ENCODE results near the gene ITPRID1.

The ITPRID1 gene

GRCh38 chr7:31490796-31491314 lies 23.0 kb upstream of the ITPRID1 start:
- Mint-ChIP-seq H3K4me1 (ENCODE audit: low read depth in 2 of 2) (no peaks in the 10 kb centered on the region), H3K36me3 (ENCODE audit: insufficient read depth) (no peaks in the 10 kb centered on the region), H3K27ac (no peak overlapping the region), H3K4me3 (no peak overlapping the region), H3K9me3 (peaks cover 6 to 10% of the 10 kb centered on the region in 2 donors), H3K27me3 (no peaks in the 10 kb centered on the region)
- DNase-seq: no peak
- ATAC-seq (replicated peaks): no peak

- no peak overlapping the region for H3K4me3 Mint-ChIP-seq
- no peak for DNase-seq
- no peak overlapping the region for H3K27ac Mint-ChIP-seq
- no peak for ATAC-seq (replicated peaks)
- no peaks in the 10 kb centered on the region for H3K36me3 Mint-ChIP-seq (ENCODE audit: insufficient read depth)
- no peaks in the 10 kb centered on the region for H3K4me1 Mint-ChIP-seq (ENCODE audit: low read depth in 2 of 2)
- H3K27me3 Mint-ChIP-seq: no peaks in the 10 kb centered on the region
- peaks cover 2 to 8% of the 10 kb centered on the region in 2 donors for H3K9me3 Mint-ChIP-seq
Observed at GRCh38 chr7:31492086-31492485, 21.8 kb upstream of the ITPRID1 start.

- no peaks in the 10 kb centered on the region for H3K27me3 Mint-ChIP-seq
- H3K4me1 Mint-ChIP-seq (ENCODE audit: low read depth in 2 of 2): no peaks in the 10 kb centered on the region
- H3K27ac Mint-ChIP-seq: no peak overlapping the region
- DNase-seq (no peak), ATAC-seq (replicated peaks) (no peak)
- peaks cover 3 to 7% of the 10 kb centered on the region in 2 donors for H3K9me3 Mint-ChIP-seq
- H3K36me3 Mint-ChIP-seq (ENCODE audit: insufficient read depth): no peaks in the 10 kb centered on the region
- no peak overlapping the region for H3K4me3 Mint-ChIP-seq
Observed at GRCh38 chr7:31493714-31494181, 20.1 kb upstream of the ITPRID1 start.

- no peak overlapping the region for H3K4me3 Mint-ChIP-seq
- ATAC-seq (replicated peaks) (no peak), DNase-seq (no peak)
- H3K36me3 Mint-ChIP-seq (ENCODE audit: insufficient read depth): no peaks in the 10 kb centered on the region
- no peaks in the 10 kb centered on the region for H3K4me1 Mint-ChIP-seq (ENCODE audit: low read depth in 2 of 2)
- H3K27ac Mint-ChIP-seq: no peak overlapping the region
- no peaks in the 10 kb centered on the region for H3K27me3 Mint-ChIP-seq
- H3K9me3 Mint-ChIP-seq: peaks cover 5 to 11% of the 10 kb centered on the region in 2 donors
Observed at GRCh38 chr7:31494421-31494820, 19.5 kb upstream of the ITPRID1 start.

- Mint-ChIP-seq H3K27ac (no peak overlapping the region), H3K9me3 (peaks cover 5 to 15% of the 10 kb centered on the region in 2 donors), H3K4me3 (no peak overlapping the region), H3K36me3 (ENCODE audit: insufficient read depth) (no peaks in the 10 kb centered on the region), H3K4me1 (ENCODE audit: low read depth in 2 of 2) (no peaks in the 10 kb centered on the region), H3K27me3 (no peaks in the 10 kb centered on the region)
- no peak for ATAC-seq (replicated peaks)
- DNase-seq: no peak
Observed at GRCh38 chr7:31495653-31496052, 18.2 kb upstream of the ITPRID1 start.

- no peak overlapping the region for H3K27ac Mint-ChIP-seq
- H3K27me3 Mint-ChIP-seq: no peaks in the 10 kb centered on the region
- no peaks in the 10 kb centered on the region for H3K4me1 Mint-ChIP-seq (ENCODE audit: low read depth in 2 of 2)
- no peak overlapping the region for H3K4me3 Mint-ChIP-seq
- no peak for ATAC-seq (replicated peaks)
- H3K9me3 Mint-ChIP-seq: peaks cover 5 to 15% of the 10 kb centered on the region in 2 donors
- H3K36me3 Mint-ChIP-seq (ENCODE audit: insufficient read depth): no peaks in the 10 kb centered on the region
- no peak for DNase-seq
Observed at GRCh38 chr7:31497516-31497915, 16.4 kb upstream of the ITPRID1 start.

- ATAC-seq (replicated peaks): no peak
Observed at GRCh38 chr7:31500656-31501055, 13.2 kb upstream of the ITPRID1 start.

GRCh38 chr7:31508823-31509222 lies 5.1 kb upstream of the ITPRID1 start:
- H3K9me3 Mint-ChIP-seq: peaks cover 10 to 25% of the 10 kb centered on the region in 2 donors
- no peaks in the 10 kb centered on the region for H3K27me3 Mint-ChIP-seq
- H3K36me3 Mint-ChIP-seq (ENCODE audit: insufficient read depth): no peaks in the 10 kb centered on the region
- no peak for DNase-seq
- ATAC-seq (replicated peaks): no peak
- no peak overlapping the region for H3K27ac Mint-ChIP-seq
- H3K4me1 Mint-ChIP-seq (ENCODE audit: low read depth in 2 of 2): no peaks in the 10 kb centered on the region
- no peak overlapping the region for H3K4me3 Mint-ChIP-seq

More at GRCh38 chr7:31500656-31501055, 13.2 kb upstream of the ITPRID1 start:
- Mint-ChIP-seq H3K4me1 (ENCODE audit: low read depth in 2 of 2) (no peaks in the 10 kb centered on the region), H3K4me3 (no peak overlapping the region), H3K27me3 (no peaks in the 10 kb centered on the region), H3K9me3 (peaks cover 5 to 15% of the 10 kb centered on the region in 2 donors), H3K36me3 (ENCODE audit: insufficient read depth) (no peaks in the 10 kb centered on the region), H3K27ac (no peak overlapping the region)
- no peak for DNase-seq

GRCh38 chr7:31512166-31512565 lies 1.7 kb upstream of the ITPRID1 start:
- Mint-ChIP-seq H3K36me3 (ENCODE audit: insufficient read depth) (no peaks in the 10 kb centered on the region), H3K9me3 (peaks cover 13 to 25% of the 10 kb centered on the region in 2 donors), H3K27me3 (no peaks in the 10 kb centered on the region), H3K4me1 (ENCODE audit: low read depth in 2 of 2) (no peaks in the 10 kb centered on the region), H3K27ac (no peak overlapping the region), H3K4me3 (no peak overlapping the region)
- no peak for ATAC-seq (replicated peaks)
- DNase-seq: no peak

- H3K27ac Mint-ChIP-seq: no peak overlapping the region
- DNase-seq (no peak), ATAC-seq (replicated peaks) (no peak)
Observed at GRCh38 chr7:31516680-31517502, 3.0 kb downstream of the ITPRID1 start.

GRCh38 chr7:31517513-31517912 lies 3.6 kb downstream of the ITPRID1 start:
- ATAC-seq (replicated peaks) (no peak), DNase-seq (no peak)
- no peaks in the 10 kb centered on the region for H3K4me1 Mint-ChIP-seq (ENCODE audit: low read depth in 2 of 2)
- H3K27ac Mint-ChIP-seq: no peak overlapping the region
- H3K36me3 Mint-ChIP-seq (ENCODE audit: insufficient read depth): no peaks in the 10 kb centered on the region
- no peak overlapping the region for H3K4me3 Mint-ChIP-seq
- peaks cover 11 to 17% of the 10 kb centered on the region in 2 donors for H3K9me3 Mint-ChIP-seq
- no peaks in the 10 kb centered on the region for H3K27me3 Mint-ChIP-seq

More at GRCh38 chr7:31516680-31517502, 3.0 kb downstream of the ITPRID1 start:
- H3K9me3 Mint-ChIP-seq: peaks cover 6 to 13% of the 10 kb centered on the region in 2 donors
- no peak overlapping the region for H3K4me3 Mint-ChIP-seq
- no peaks in the 10 kb centered on the region for H3K4me1 Mint-ChIP-seq (ENCODE audit: low read depth in 2 of 2)
- no peaks in the 10 kb centered on the region for H3K36me3 Mint-ChIP-seq (ENCODE audit: insufficient read depth)
- H3K27me3 Mint-ChIP-seq: no peaks in the 10 kb centered on the region

- no peaks in the 10 kb centered on the region for H3K36me3 Mint-ChIP-seq (ENCODE audit: insufficient read depth)
- H3K27ac Mint-ChIP-seq: no peak overlapping the region
- H3K4me3 Mint-ChIP-seq: no peak overlapping the region
- DNase-seq (no peak), ATAC-seq (replicated peaks) (no peak)
- no peaks in the 10 kb centered on the region for H3K4me1 Mint-ChIP-seq (ENCODE audit: low read depth in 2 of 2)
- H3K9me3 Mint-ChIP-seq: peaks cover 11 to 13% of the 10 kb centered on the region in 2 donors
- no peaks in the 10 kb centered on the region for H3K27me3 Mint-ChIP-seq
Observed at GRCh38 chr7:31518766-31519165, 4.9 kb downstream of the ITPRID1 start.

- no peak for ATAC-seq (replicated peaks)
- Mint-ChIP-seq H3K27me3 (no peaks in the 10 kb centered on the region), H3K27ac (no peak overlapping the region), H3K36me3 (ENCODE audit: insufficient read depth) (no peaks in the 10 kb centered on the region), H3K4me1 (ENCODE audit: low read depth in 2 of 2) (no peaks in the 10 kb centered on the region), H3K4me3 (no peak overlapping the region), H3K9me3 (peaks cover 11 to 13% of the 10 kb centered on the region in 2 donors)
- no peak for DNase-seq
Observed at GRCh38 chr7:31521336-31522010, 7.6 kb downstream of the ITPRID1 start.

GRCh38 chr7:31526864-31527263 lies 13.0 kb downstream of the ITPRID1 start:
- Mint-ChIP-seq H3K27ac (no peak overlapping the region), H3K36me3 (ENCODE audit: insufficient read depth) (no peaks in the 10 kb centered on the region), H3K4me1 (ENCODE audit: low read depth in 2 of 2) (no peaks in the 10 kb centered on the region), H3K27me3 (no peaks in the 10 kb centered on the region), H3K9me3 (peaks cover 14% of the 10 kb centered on the region in 2 donors), H3K4me3 (no peak overlapping the region)
- no peak for DNase-seq
- no peak for ATAC-seq (replicated peaks)

All from effector memory CD8-positive, alpha-beta T cell (primary cell).